ENCODE results near the gene CYSTM1.
"Not testable (repeated sequence)": the region's sequence is repeated elsewhere in the genome, so short reads cannot be mapped to it uniquely, and the experiment has no call there.

Gene CYSTM1

GRCh38 chr5:140178086-140178410 lies 3.1 kb downstream of the CYSTM1 start:
- DNase-seq (ENCODE audit: low spot score): no peak

GRCh38 chr5:140178482-140179116 lies 3.6 kb downstream of the CYSTM1 start:
- no peak for DNase-seq (ENCODE audit: low spot score)

- no peak for DNase-seq (ENCODE audit: low spot score)
Measured at GRCh38 chr5:140181002-140181483, 6.1 kb downstream of the CYSTM1 start.

GRCh38 chr5:140181525-140181924 lies 6.5 kb downstream of the CYSTM1 start:
- DNase-seq (ENCODE audit: low spot score): no peak

GRCh38 chr5:140182075-140182711 lies 7.2 kb downstream of the CYSTM1 start:
- peak; percentile 29 for DNase-seq (ENCODE audit: low spot score)

- DNase-seq (ENCODE audit: low spot score): peak; percentile 26
Measured at GRCh38 chr5:140182803-140183367, 7.9 kb downstream of the CYSTM1 start.

GRCh38 chr5:140185409-140185808 lies 10.4 kb downstream of the CYSTM1 start:
- no peak for DNase-seq (ENCODE audit: low spot score)

GRCh38 chr5:140186267-140186671 lies 11.3 kb downstream of the CYSTM1 start:
- DNase-seq (ENCODE audit: low spot score): no peak

- no peak for DNase-seq (ENCODE audit: low spot score)
Measured at GRCh38 chr5:140189253-140189652, 14.3 kb downstream of the CYSTM1 start.

- peak; percentile 34 for DNase-seq (ENCODE audit: low spot score)
Measured at GRCh38 chr5:140189977-140190871, 15.2 kb downstream of the CYSTM1 start.

GRCh38 chr5:140190872-140191218 lies 15.9 kb downstream of the CYSTM1 start:
- no peak for DNase-seq (ENCODE audit: low spot score)

GRCh38 chr5:140192715-140193430 lies 17.9 kb downstream of the CYSTM1 start:
- DNase-seq (ENCODE audit: low spot score): no peak

GRCh38 chr5:140194662-140195061 lies 19.7 kb downstream of the CYSTM1 start:
- DNase-seq (ENCODE audit: low spot score): no peak

GRCh38 chr5:140196115-140196814 lies 21.3 kb downstream of the CYSTM1 start:
- no peak for DNase-seq (ENCODE audit: low spot score)

GRCh38 chr5:140197023-140197422 lies 22.0 kb downstream of the CYSTM1 start:
- no peak for DNase-seq (ENCODE audit: low spot score)

- not testable (repeated sequence) for DNase-seq (ENCODE audit: low spot score)
Measured at GRCh38 chr5:140198915-140199314, 23.9 kb downstream of the CYSTM1 start.

GRCh38 chr5:140202078-140202477 lies 27.1 kb downstream of the CYSTM1 start:
- no peak for DNase-seq (ENCODE audit: low spot score)

- no peak for DNase-seq (ENCODE audit: low spot score)
Measured at GRCh38 chr5:140202610-140203009, 27.6 kb downstream of the CYSTM1 start.

- no peak for DNase-seq (ENCODE audit: low spot score)
Measured at GRCh38 chr5:140205216-140205615, 30.2 kb downstream of the CYSTM1 start.

GRCh38 chr5:140205952-140206351 lies 31.0 kb downstream of the CYSTM1 start:
- DNase-seq (ENCODE audit: low spot score): no peak

- no peak for DNase-seq (ENCODE audit: low spot score)
Measured at GRCh38 chr5:140207250-140207964, 32.4 kb downstream of the CYSTM1 start.

Data from AG08396 (cell line).